Fibroblast of skin of scalp (primary cell): ENCODE results near the gene ABCC6.

Source experiments
- DNase-seq: peaks from one replicate; pipeline ENCODE4 v3.0.0-alpha.2; 2013

The ABCC6 gene

DNA sequence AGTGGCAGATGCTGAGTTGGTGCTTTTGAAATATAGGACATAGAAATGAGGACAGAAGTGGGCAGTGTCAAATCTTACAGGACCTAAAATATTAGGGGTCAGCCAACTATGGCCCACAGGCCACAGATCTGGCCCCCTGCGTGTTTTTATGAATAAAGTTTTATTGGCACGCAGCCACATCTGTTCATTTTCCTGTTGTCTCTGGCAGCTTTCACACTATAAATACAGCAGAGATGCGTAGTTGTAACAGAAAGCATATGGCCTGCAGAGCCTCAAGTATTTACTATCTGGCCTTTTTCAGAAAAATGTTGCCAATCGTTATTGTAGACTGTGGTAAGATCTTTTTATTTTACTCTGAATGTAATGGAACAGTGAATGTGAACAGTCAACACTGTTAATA, 82.8 kb downstream of the ABCC6 start:
- no peak for DNase-seq

DNA sequence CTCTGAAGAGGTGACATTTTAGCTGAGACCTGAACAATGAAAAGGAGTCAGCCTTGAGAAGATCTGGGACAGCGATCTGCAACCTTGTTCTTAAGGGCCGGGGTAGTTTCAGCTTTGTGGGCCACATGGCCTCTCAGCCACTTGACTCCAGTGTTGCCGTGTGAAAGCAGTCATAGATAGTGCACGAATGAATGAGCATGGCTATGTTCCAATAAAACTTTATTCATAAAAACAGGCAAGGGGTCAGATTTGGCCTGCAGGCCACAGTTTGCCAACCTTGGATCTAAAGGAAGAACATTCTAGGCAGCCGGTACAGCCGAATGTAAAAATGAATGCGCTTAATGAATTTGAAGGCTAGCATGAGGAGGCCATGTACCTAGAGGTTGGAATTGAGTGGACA, 83.5 kb downstream of the ABCC6 start:
- DNase-seq = no peak

DNA sequence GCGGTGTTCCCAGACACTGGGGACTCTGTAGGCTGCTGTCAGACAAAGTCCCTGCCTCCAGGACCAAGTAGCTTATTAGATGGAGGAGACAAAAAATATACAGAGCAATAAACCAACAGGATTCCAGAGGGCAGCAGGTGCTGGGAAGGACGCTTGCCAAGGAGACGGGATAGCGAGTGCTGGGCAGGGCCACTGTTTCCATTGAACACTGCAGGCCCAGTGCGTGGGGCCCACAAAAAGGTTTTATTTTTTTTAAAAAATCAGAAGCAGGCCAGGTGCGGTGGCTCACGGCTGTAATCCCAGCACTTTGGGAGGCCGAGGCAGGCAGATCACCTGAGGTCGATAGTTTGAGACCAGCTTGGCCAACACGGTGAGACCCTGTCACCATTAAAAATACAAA, 84.2 kb downstream of the ABCC6 start:
- no peak for DNase-seq

DNA sequence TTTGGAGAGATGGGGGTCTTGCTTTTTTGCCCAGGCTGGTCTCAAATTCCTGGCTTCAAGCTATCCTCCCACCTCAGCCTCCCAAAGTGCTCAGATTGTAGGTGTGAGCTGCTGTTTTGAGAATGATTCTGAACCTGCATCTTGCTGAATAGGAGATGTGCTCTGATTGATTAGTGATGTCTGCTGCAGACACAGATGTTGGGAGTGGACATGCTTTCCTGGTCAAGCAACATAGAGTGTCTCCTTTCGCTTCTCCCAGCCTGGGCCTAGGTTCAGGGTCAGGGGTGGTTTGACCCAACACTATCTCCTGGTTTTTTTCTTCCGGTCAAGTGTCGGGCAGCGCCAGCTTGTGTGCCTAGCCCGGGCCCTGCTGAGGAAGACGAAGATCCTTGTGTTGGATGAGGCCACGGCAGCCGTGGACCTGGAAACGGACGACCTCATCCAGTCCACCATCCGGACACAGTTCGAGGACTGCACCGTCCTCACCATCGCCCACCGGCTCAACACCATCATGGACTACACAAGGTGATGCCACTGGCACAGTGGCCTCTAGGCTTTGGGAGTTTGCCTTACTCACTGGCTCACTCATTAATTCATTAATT, 85.2 kb downstream of the ABCC6 start:
- no peak for DNase-seq

DNA sequence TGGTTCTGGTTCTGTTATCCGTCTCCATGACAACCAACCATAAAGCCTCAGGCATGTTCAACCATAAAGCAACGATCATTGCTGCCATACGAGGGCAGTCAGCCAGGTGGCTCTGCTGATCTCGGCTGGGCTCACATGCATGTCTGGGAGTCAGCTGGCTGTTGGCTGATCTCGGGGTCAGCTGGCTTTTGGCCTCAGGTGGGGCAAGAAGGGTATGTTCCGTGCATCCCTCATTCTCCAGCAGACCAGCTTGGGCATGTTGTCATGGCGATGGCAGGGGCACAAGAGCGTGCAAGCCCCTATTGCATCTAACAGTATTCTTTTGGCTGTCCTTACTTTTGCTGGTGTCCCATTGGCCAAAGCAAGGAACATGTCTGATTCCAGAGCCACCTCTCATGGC, 86.2 kb downstream of the ABCC6 start:
- no peak for DNase-seq

DNA sequence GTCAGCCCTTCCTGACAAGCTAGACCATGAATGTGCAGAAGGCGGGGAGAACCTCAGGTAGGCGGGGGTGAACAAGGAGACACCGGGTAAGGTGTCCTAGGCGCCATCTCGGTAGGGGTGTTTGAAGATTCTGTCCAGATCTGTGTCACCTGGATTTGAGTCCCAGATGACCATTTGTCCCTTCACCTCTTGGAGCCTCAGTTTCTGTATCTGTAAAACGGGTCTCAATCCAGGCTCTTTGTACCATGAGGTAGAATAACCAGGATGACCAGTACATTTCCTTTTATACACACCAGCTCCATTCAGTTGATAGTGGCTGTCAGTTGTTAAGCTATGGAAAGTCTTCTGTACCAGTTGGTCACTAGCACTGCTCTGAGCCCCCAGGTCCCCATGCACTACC, 86.7 kb downstream of the ABCC6 start:
- no peak for DNase-seq

DNA sequence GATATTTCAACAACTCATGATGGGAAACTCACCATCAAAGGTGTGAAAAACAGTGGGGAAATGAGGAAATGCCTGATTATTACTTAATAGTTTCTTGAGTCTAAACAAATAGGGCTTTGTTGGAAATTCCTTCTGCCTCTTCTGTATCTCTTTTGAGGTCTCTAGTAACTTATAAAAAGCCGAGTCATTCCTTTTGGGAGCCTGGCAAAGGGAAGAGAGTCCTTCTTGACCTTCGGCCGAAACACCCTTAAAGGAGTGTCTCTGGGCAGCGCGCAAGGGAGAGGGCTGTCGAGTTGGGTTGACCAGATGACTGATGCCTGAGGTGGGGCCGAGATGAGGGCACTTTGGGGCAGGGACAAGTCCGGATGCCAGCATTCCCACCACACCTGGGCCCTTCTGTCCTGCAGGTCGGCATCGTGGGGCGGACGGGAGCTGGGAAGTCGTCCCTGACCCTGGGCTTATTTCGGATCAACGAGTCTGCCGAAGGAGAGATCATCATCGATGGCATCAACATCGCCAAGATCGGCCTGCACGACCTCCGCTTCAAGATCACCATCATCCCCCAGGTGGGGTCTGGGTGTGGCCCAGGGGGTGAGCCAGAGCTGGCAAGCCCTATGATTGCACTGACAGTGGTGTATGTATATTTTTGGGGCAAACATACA, 89.2 kb downstream of the ABCC6 start:
- no peak for DNase-seq

DNA sequence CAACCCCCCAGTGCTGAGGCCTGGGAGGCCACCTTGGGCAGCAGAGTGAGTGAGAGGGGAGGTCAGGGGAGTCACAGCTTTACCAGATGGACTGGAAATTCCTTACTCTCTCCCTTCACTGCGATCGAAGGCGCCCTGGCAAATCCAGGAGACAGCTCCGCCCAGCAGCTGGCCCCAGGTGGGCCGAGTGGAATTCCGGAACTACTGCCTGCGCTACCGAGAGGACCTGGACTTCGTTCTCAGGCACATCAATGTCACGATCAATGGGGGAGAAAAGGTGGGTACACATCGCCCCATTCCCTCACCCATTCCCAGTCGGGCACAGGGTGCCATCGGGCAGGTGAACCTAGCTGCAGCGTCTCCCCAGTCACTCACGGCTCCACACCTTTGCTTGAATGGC, 91.6 kb downstream of the ABCC6 start:
- DNase-seq = no peak

DNA sequence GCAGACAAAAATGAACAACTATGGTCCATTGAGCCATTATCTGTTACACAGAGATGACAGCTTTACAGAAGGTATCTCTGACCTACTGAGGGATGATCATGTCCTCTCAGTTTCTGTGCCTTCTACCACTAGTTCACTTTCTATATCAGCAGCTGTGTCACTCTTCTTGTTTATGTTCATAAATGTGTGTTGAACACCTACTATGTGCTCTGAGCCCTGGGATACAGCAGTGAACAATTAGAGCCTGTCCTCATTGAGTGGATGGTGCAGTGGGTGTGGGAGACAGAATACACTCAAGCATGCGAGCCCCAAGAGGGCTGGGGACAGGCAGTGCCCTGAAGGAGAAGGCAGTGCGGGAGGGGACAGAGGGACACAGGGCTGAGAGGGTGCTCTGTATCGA, 92.1 kb downstream of the ABCC6 start:
- DNase-seq = no peak

DNA sequence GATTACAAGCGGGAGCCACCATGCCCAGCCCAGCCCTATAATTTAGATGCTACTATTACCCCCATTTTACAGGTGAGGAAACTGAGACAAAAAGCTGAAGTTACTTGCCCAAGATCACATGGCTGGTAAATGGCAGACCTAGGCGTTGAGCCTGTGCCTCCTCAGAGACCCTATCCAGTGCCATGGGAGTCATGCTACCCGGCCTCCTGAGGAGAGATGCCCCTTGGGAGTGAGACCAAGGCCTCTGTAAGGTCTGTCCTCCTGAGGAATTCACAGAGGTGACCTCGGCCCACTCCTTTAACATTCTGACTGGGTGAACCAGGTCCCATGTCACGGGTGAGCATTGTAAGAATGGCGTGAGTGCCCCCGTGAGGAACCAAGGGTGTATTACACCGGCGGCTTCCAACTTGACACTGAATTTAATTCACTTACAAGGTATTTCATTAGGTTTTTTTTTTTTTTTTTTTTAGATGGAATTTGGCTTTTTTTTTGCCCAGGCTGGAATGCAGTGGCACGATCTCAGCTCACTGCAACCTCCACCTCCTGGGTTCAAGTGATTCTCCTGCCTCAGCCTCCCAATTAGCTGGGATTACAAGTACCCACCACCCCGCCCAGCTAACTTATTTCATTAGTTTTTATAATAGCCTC, 95.7 kb downstream of the ABCC6 start:
- peak; percentile 74 for DNase-seq

DNA sequence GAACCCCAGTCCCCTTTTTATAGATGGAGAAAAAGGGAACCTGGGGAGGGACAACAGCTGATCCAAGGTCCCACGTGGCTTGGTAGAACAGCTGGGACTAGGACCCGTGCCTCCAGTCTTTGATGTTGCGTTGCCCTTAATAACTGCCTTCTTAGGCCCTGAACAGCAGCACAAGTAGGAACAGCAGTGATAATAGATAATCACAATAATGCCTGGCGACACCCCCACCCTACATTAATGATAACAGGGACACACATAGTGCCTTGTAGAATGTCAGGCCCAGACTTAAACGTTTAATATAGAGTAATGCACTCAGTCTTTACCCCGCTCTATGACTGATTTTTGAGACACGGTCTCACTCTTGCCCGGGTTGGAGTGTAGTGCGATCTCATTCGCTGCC, 96.4 kb downstream of the ABCC6 start:
- no peak for DNase-seq

DNA sequence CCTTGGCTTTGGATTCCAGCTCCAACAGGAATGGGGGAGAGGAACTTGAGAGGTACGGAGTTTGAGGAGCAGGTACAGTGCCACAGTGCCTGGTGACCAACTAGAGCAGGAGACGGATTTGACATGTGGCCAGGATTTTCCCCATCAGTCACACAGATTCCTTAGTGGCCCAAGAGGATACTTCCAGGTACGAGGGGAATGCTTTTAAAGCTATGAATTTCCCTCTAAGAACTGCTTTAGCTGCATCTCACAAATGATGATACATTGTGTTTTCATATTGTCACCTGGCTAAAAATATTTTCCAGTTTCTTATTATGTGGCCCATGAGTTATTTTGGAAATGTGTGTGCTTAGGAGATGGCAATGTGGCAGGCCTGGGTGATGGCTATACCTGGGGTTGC, 98.3 kb downstream of the ABCC6 start:
- no peak for DNase-seq

DNA sequence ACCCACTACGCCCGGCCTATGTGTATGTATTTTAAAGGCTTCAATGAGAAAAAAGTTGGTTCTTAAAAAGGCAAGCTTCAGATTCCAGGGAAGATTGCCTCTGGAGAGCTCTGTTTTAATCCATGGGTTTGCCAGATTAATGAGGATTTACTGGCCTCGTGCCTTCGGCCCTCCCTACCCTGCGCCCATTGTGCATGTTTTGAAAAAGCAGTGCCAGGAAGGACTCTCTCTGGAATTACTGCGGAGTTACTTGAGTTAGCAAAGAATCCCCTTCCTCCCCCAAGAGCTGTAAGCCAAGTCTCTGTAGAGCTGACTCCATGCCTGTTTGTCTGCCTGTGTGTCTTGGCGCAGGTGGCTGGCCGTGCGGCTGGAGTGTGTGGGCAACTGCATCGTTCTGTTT, 98.9 kb downstream of the ABCC6 start:
- DNase-seq = no peak

DNA sequence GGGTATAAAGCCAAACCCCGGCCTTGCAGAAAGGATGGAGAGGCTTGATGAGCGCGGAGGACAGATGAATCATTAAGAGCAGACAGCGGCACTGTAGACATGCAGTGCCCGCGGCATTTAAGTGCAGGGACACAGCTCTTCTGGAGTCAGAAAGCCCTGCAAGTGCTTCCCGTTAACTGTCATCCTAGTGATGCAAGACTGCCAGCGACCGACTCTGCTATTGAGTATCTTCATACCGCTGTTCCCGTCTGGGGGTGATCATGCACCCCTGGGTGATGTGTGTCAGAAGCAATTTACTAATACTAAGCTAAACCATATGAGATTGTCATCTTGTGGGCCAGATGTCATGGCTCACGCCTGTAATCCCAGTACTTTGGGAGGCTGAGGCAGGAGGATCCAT, 101.0 kb downstream of the ABCC6 start:
- DNase-seq = no peak

DNA sequence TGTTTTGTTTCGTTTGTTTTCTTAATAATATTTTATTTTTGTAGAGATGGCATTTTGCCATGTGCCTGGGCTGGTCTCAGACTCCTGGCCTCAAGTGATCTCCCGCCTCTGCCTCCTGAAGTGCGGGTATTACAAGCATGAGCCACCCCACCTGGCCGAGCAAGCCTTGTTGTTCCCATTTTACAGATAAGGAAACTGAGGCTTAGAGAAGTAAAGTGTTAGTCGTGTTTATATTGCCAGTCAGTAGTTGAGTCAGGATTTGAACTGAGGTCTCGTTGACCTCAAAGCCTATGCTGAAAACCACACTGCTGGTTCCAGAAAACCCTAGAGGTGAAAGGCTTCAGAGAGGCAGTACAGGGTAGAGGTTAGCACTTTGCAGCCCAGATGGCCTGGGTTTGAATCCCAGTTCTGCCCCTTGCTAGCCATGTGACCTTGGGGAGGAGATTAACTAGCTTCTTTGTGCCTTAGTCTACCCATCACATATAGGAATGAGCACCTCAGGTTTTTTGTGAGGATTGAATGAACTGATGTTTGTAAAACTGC, 102.0 kb downstream of the ABCC6 start:
- no peak for DNase-seq

DNA sequence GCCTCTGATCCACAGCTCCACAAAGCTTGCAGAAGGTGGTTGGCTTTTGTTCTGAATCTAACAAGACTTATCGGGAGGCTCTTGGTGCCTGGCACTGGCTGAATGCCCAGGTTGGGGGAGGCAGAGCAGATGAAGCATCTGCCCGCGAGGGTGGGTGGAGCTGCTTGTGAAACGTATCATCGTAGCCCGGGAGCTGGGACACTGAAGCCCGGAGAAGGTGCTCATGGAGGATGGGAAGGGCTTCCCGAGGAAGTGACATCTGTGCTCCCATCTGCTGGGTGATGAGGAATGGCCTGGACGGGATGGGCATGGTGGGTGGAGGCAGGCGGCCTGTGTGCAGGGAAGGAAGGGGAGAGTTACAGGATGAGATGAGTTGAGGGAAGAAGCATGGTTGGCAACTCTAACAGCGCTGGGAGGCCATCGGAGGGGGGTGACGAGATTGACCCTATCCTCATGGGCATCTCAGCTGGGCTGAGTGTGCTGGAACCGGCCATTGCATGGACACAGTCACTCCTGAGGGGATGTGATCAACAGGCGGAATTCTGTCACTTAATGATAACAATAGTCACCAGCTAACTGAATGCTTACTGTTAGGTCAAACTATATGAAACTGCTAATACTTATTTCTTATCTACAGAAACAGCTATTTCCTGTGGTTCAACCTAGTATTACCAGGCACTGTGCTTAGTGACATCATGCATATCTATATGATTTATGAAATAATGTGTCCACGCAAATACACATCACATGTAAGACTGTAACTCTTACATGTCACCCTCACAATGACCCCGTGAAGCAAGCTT, 102.7 kb downstream of the ABCC6 start:
- no peak for DNase-seq

DNA sequence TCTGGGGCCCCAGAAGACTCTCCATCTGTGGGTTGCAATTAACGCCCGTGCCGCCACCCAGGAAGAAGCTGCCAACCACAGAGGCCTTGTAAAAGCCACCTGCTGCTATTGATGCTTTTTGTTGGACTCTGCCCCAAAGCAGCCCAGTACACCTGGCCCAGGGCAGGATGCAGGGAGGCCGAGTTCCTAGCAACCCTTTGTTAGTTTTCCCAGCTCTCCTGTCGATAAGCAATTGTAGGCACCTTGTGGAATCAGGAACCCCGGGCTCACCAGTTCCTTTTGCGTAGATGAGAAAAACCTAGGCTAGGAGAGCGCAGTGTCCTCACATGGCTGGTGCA, 103.3 kb downstream of the ABCC6 start:
- no peak for DNase-seq

DNA sequence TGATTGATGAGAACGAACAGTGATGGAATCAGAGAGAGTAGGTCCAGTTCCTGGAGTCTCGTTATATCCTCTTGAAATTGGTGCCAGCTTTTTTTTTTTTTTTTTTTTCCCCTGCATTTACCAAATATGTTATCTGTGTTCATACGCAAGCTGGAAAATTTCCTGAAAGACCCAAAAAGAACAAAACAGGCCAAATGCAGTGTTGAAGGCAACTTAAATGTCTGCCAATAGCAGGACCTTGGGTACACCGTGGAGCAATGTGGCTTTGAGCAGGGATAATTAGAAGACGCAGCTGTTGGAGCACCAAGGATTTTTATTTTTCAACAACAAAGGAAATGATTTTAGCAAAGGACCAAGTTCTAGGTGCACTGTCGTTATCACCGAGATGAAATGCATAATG, 105.0 kb downstream of the ABCC6 start:
- DNase-seq = no peak

DNA sequence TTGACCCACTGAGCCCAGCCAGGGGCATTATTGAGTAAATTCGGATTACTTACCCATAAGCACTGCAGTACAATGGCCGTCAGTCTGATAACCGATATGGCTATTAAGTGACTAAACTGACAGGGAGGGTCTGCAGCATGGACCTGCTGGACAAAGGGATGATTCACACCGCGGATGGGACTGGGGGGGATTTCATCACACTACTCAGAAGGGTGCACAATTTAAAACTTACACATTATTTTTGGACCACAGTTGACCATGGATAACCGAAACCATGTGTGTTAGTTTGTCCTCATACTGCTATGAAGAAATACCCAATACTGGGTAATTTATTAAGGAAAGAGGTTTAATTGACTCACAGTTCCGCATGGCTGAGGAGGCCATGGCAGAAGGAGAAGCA, 106.5 kb downstream of the ABCC6 start:
- no peak for DNase-seq

DNA sequence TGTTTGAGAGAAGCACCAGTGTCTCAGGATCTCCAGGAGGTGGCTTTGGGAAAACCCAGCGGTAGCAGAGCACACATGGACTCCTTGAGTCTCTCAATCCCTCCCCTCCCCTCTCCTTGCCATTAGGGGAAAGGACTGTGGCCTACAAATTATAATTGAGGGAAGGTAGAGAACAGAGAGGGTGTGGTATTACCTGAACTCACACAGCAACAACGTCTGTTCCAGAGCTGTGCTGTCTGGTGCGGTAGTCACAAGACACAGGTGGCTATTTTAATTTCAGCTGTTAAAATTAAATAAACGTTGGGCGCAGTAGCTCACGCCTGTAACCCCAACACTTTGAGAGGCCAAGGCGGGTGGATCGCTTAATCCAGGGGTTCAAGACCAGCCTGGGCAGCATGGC, 110.2 kb downstream of the ABCC6 start:
- no peak for DNase-seq

DNA sequence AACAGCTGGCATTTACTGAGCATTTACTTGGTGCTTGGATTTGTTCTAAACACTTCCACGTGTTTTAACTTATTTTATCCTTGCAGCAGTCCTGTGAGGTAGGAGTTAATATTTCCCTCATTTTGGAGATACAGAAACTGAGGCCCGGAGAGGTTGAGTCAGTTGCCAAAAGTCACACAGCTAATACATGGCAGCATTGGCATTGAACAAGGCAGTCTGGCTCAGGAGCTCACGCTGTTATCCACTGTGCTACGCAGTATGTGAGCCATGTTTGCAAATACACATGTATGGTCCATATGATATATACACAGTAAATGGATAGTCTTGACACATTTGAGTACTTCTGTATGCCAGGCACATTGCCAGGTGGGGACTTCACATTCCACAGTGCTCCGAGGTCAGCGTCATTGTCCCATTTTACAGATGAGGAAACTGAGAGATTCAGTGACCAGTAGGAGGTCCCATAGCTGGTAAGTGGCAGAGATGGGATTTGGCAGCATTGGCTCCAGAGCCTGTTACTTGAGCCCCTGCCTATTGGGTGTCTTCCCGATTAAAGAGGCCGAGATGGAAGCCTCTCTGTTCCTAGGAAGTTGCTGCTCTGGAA, 110.7 kb downstream of the ABCC6 start:
- no peak for DNase-seq

DNA sequence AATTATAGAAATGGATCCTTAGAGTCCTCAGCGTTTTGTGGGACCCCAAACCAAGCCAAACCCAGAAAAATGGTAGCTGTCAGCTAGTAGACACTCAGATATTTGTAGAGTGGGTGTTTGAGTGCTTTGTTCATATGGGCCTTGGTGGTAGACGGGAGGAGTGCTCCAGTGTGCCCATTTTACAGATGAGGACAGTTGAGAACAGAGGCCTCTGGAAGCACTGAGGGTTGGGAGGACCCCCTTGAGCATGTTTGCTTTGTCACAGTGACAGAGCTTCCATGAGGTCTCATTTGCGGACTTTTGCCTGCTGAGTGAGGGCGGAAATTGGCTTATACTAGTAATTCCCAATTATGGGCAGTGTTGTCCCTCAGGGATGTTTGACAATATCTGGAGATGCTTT, 111.7 kb downstream of the ABCC6 start:
- no peak for DNase-seq

DNA sequence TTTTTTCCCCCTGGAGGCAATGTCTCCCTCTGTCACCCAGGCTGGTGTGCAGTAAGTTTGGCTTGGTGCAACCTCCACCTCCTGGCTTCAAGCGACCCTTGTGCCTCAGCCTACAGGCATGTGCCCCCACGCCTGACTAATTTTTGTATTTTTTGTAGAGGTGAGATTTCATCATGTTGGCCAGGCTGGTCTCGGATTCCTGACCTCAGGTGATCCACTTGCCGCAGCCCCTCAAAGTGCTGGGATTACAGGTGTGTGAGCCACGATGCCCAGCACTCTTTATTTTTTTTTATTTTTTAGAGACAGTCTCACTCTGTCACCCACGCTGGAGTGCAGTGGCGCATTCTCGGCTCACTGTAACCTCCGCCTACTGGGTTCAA, 113.2 kb downstream of the ABCC6 start:
- no peak for DNase-seq
